MCF 10A (cell line): ENCODE results near the gene SPATA13. TPM values are rescaled to one million over a fixed set of nuclear protein-coding genes. Genes with fewer than 3 reads are reported as not detected.

Experiments used
- BruUV-seq: library from RNA; stranded (reverse); fragments of 400-500 nt; replicated peaks from 2 replicates; lab custom pipeline; 2021; lab: Mats Ljungman, UMichigan
- CTCF ChIA-PET: fragments of 300-600 bp; sonication (Branson Sonifier 250); formaldehyde crosslinking; extraction: SDS; loops from one replicate; lab custom pipeline; 2021; ENCODE audit warnings: antibody characterized with exemption, inconsistent platforms; lab: Yijun Ruan, JAX
- POLR2A ChIA-PET: fragments of 300-600, 350-650 bp; sonication (Branson Sonifier 250); formaldehyde crosslinking; extraction: SDS; loops from one replicate; lab custom pipeline; 2020; ENCODE audit warnings: antibody characterized with exemption, inconsistent platforms; lab: Yijun Ruan, JAX
- DNase-seq: peaks from one replicate; pipeline ENCODE4 v3.0.0-alpha.2; 2018; ENCODE audit not compliant: unreplicated experiment
- H3K27ac Mint-ChIP-seq: one replicate; pipeline ENCODE4 v1.8.0; 2022; ENCODE audit warnings: mild to moderate bottlenecking, low read depth, mixed read lengths; ENCODE audit not compliant: unreplicated experiment
- H3K27me3 Mint-ChIP-seq: one replicate; pipeline ENCODE4 v1.8.0; 2022; ENCODE audit warnings: mixed read lengths; ENCODE audit not compliant: insufficient read depth, unreplicated experiment
- H3K36me3 Mint-ChIP-seq: one replicate; pipeline ENCODE4 v1.8.0; 2022; ENCODE audit warnings: mild to moderate bottlenecking, moderate library complexity, mixed read lengths; ENCODE audit not compliant: insufficient read depth, unreplicated experiment
- H3K4me1 Mint-ChIP-seq: one replicate; pipeline ENCODE4 v1.8.0; 2022; ENCODE audit warnings: mixed read lengths; ENCODE audit not compliant: insufficient read depth, unreplicated experiment
- H3K4me3 Mint-ChIP-seq: one replicate; pipeline ENCODE4 v1.8.0; 2022; ENCODE audit warnings: mild to moderate bottlenecking, moderate library complexity, mixed read lengths; ENCODE audit not compliant: unreplicated experiment
- H3K9me3 Mint-ChIP-seq: one replicate; pipeline ENCODE4 v1.8.0; 2022; ENCODE audit warnings: mixed read lengths; ENCODE audit not compliant: unreplicated experiment
- CTCF ChIP-seq: fragments of 200-600 bp; IDR thresholded peaks from one replicate; pipeline ENCODE4 v1.8.0; 2022; ENCODE audit warnings: antibody characterized with exemption, mild to moderate bottlenecking; ENCODE audit not compliant: unreplicated experiment
- intact Hi-C: fragments of 100-400 bp; cut with micrococcal nuclease; formaldehyde crosslinking; loops from 2 replicates; pipeline ENCODE4 v1.14.1; 2022
- total RNA-seq: library from RNA; stranded (reverse); gene quantifications from 2 replicates; pipeline ENCODE4 v1.2.3, GENCODE V29; 2022

Gene SPATA13
- total RNA-seq, 1 experiment from 2014 or later: 2.2 TPM

- Mint-ChIP-seq H3K4me1 (no peaks in the 10 kb centered on the region), H3K36me3 (no peaks in the 10 kb centered on the region), H3K9me3 (no peaks in the 10 kb centered on the region), H3K27ac (no peak overlapping the region), H3K27me3 (no peaks in the 10 kb centered on the region), H3K4me3 (no peak overlapping the region)
- ChIA-PET POLR2A (no interaction called here), CTCF (interaction anchor here (0.8 kb wide), 1 partner anchor 194 kb away, joined by 4 read pairs; no protein-coding TSS in a partner anchor)
- no TSS peak for BruUV-seq
- DNase-seq: no peak
- intact Hi-C loops: no loop called here
- no peak for TF ChIP-seq CTCF
Observed at GRCh38 chr13:24213932-24214331, 53.4 kb downstream of the SPATA13 start.

- intact Hi-C loops: no loop called here
- no peaks in the 10 kb centered on the region for H3K9me3 Mint-ChIP-seq
- no peaks in the 10 kb centered on the region for H3K27me3 Mint-ChIP-seq
- no peak for TF ChIP-seq CTCF
- POLR2A ChIA-PET: no interaction called here
- H3K4me3 Mint-ChIP-seq: no peak overlapping the region
- H3K4me1 Mint-ChIP-seq: no peaks in the 10 kb centered on the region
- DNase-seq: no peak
- H3K27ac Mint-ChIP-seq: no peak overlapping the region
- no peaks in the 10 kb centered on the region for H3K36me3 Mint-ChIP-seq
- no TSS peak for BruUV-seq
- CTCF ChIA-PET: interaction anchor here (0.6 to 1.3 kb wide), 3 partner anchors 146 to 256 kb away, joined by 3 to 4 read pairs (median 3); no protein-coding TSS in a partner anchor
Observed at GRCh38 chr13:24214528-24214927, 54.0 kb downstream of the SPATA13 start.

- POLR2A ChIA-PET: no interaction called here
- no TSS peak for BruUV-seq
- TF ChIP-seq CTCF: no peak
Observed at GRCh38 chr13:24215126-24215525, 54.6 kb downstream of the SPATA13 start.

GRCh38 chr13:24215732-24216131 is 55.2 kb downstream of the SPATA13 start:
- POLR2A ChIA-PET: no interaction called here
- TF ChIP-seq CTCF: no peak
- Mint-ChIP-seq H3K4me1 (no peaks in the 10 kb centered on the region), H3K36me3 (no peaks in the 10 kb centered on the region), H3K27ac (no peak overlapping the region), H3K9me3 (no peaks in the 10 kb centered on the region), H3K4me3 (no peak overlapping the region), H3K27me3 (no peaks in the 10 kb centered on the region)
- intact Hi-C loops: no loop called here
- DNase-seq: no peak
- CTCF ChIA-PET: interaction anchor here (0.5 to 1.3 kb wide), 5 partner anchors 55 to 257 kb away, joined by 3 to 4 read pairs (median 3); partner anchors contain the start of gene SPATA13
- no TSS peak for BruUV-seq

More at GRCh38 chr13:24215126-24215525, 54.6 kb downstream of the SPATA13 start:
- H3K27ac Mint-ChIP-seq: no peak overlapping the region
- H3K27me3 Mint-ChIP-seq: no peaks in the 10 kb centered on the region
- no peak for DNase-seq
- no peaks in the 10 kb centered on the region for H3K4me1 Mint-ChIP-seq
- CTCF ChIA-PET: interaction anchor here (0.9 to 1.3 kb wide), 4 partner anchors 55 to 256 kb away, joined by 3 to 4 read pairs (median 4); partner anchors contain the start of gene SPATA13
- H3K9me3 Mint-ChIP-seq: no peaks in the 10 kb centered on the region
- intact Hi-C loops: no loop called here
- no peaks in the 10 kb centered on the region for H3K36me3 Mint-ChIP-seq
- H3K4me3 Mint-ChIP-seq: no peak overlapping the region
